Endothelial cell of umbilical vein (primary cell): ENCODE data around the gene TMEM47. TPM values are rescaled to one million over a fixed set of nuclear protein-coding genes. Genes with fewer than 3 reads are reported as not detected.

Source experiments
- BruUV-seq: library from RNA; stranded (reverse); fragments of 400-500 nt; replicated peaks from 2 replicates; lab custom pipeline; 2021; lab: Mats Ljungman, UMichigan
- CTCF ChIA-PET: fragments of 300-600, 350-600 bp; sonication (Branson Sonifier 250); formaldehyde crosslinking; loops from one replicate; lab custom pipeline; 2021; ENCODE audit warnings: antibody characterized with exemption, inconsistent platforms; lab: Charles Lee
- POLR2A ChIA-PET: fragments of 300-600, 350-600 bp; sonication (Branson Sonifier 250); formaldehyde crosslinking; loops from one replicate; lab custom pipeline; 2021; ENCODE audit warnings: antibody characterized with exemption, inconsistent platforms; lab: Charles Lee
- DNase-seq: peaks from one replicate; pipeline ENCODE4 v3.0.0-alpha.2; 2011; ENCODE audit warnings: low read depth, low spot score
- FAIRE-seq: peaks from 2 replicates; lab custom pipeline; 2011; peaks lifted over from hg19 to GRCh38; lab: Jason Lieb, UNC
- H2AFZ ChIP-seq: 2 replicates; pipeline ENCODE4 v1.6.0; 2012; ENCODE audit warnings: low read depth, low read length, control low read depth, inconsistent platforms
- H3K27ac ChIP-seq: 2 replicates; pipeline ENCODE4 v1.5.1; 2011; ENCODE audit warnings: low read depth, mild to moderate bottlenecking, control low read depth, low read length, moderate library complexity; ENCODE audit not compliant: insufficient read depth
- H3K27me3 ChIP-seq, 2 experiments: 2 replicates each; pipeline versions ENCODE4 v1.6.0 to v1.6.1; 2011; ENCODE audit warnings: low read length in 2 of 2, mixed read lengths in 1 of 2; ENCODE audit not compliant: control insufficient read depth in 2 of 2, insufficient read depth in 2 of 2
- H3K36me3 ChIP-seq, 2 experiments: 2 replicates in 1 of 2; 3 replicates in 1 of 2; pipeline ENCODE4 v1.5.1; 2011; ENCODE audit warnings: low read length in 2 of 2, mild to moderate bottlenecking in 1 of 2, moderate library complexity in 1 of 2; ENCODE audit not compliant: control insufficient read depth in 2 of 2, insufficient read depth in 2 of 2; ENCODE audit errors: extremely low read depth in 1 of 2
- H3K4me1 ChIP-seq: 3 replicates; pipeline ENCODE4 v1.5.1; 2011; ENCODE audit warnings: mild to moderate bottlenecking, low read length; ENCODE audit not compliant: control insufficient read depth, insufficient read depth; ENCODE audit errors: extremely low read depth
- H3K4me2 ChIP-seq: 2 replicates; pipeline ENCODE4 v1.6.1; 2011; ENCODE audit warnings: low read length, control low read depth, mixed read lengths; ENCODE audit not compliant: insufficient read depth
- H3K4me3 ChIP-seq, 3 experiments: fragments of 200-600 bp in 1 of 3; sonication (generic), shearing (Covaris generic) in 1 of 3; replicated peaks in 1 of 3; 2 replicates each; pipeline ENCODE4 v1.5.1; 2011 to 2016; ENCODE audit warnings: control low read depth in 3 of 3, low read length in 3 of 3, mild to moderate bottlenecking in 2 of 3, inconsistent platforms in 1 of 3, low read depth in 1 of 3, moderate library complexity in 1 of 3; ENCODE audit not compliant: insufficient read depth in 1 of 3
- H3K79me2 ChIP-seq: 2 replicates; pipeline ENCODE4 v1.6.0; 2012; ENCODE audit warnings: low read length, inconsistent platforms; ENCODE audit not compliant: control insufficient read depth, insufficient read depth
- H3K9ac ChIP-seq: replicated peaks from 2 replicates; pipeline ENCODE3; 2011; ENCODE audit warnings: low read length, control low read depth; ENCODE audit not compliant: insufficient read depth; ENCODE audit errors: extremely low read depth
- H3K9me1 ChIP-seq: replicated peaks from 3 replicates; pipeline ENCODE4 v1.6.0; 2011; ENCODE audit warnings: mild to moderate bottlenecking, low read length; ENCODE audit not compliant: control insufficient read depth, insufficient read depth; ENCODE audit errors: extremely low read depth
- H3K9me3 ChIP-seq: replicated peaks from 2 replicates; pipeline ENCODE4 v1.5.1; 2012; ENCODE audit warnings: low read length, inconsistent platforms; ENCODE audit not compliant: control insufficient read depth, insufficient read depth
- H4K20me1 ChIP-seq: replicated peaks from 2 replicates; pipeline ENCODE3; 2011; ENCODE audit warnings: mild to moderate bottlenecking, low read length; ENCODE audit not compliant: control insufficient read depth, insufficient read depth; ENCODE audit errors: extremely low read depth
- CTCF ChIP-seq, 2 donors: IDR thresholded peaks; 1 replicate in 1 of 2; 2 replicates in 1 of 2; pipeline ENCODE4 v1.5.1; 2011; ENCODE audit warnings: low read length in 2 of 2, mild to moderate bottlenecking in 2 of 2, moderate library complexity in 2 of 2, control low read depth in 1 of 2, inconsistent platforms in 1 of 2, low read depth in 1 of 2; ENCODE audit not compliant: insufficient read depth in 1 of 2; ENCODE audit errors: extremely low read depth in 1 of 2
- GATA2 ChIP-seq: IDR thresholded peaks from 2 replicates; pipeline ENCODE4 v1.7.0; 2011; ENCODE audit warnings: low read depth, mild to moderate bottlenecking, moderate library complexity, mixed read lengths, low read length; ENCODE audit not compliant: insufficient read length, insufficient read depth
- JUN ChIP-seq: IDR thresholded peaks from 2 replicates; pipeline ENCODE4 v1.6.1; 2011; ENCODE audit warnings: borderline replicate concordance, low read depth; ENCODE audit not compliant: insufficient read length, insufficient read depth
- MAX ChIP-seq: IDR thresholded peaks from 2 replicates; pipeline ENCODE4 v1.6.1; 2011; ENCODE audit not compliant: insufficient read depth, insufficient read length
- MYC ChIP-seq: IDR thresholded peaks from one replicate; pipeline ENCODE4 v1.6.1; 2011; ENCODE audit warnings: mild to moderate bottlenecking, low read depth, low read length
- POLR2A ChIP-seq: IDR thresholded peaks from 2 replicates; pipeline ENCODE4 v1.6.1; 2012; ENCODE audit warnings: low read depth, mild to moderate bottlenecking, control low read depth, low read length
- POLR2AphosphoS5 ChIP-seq: IDR thresholded peaks from 2 replicates; pipeline ENCODE4 v1.6.1; 2012; ENCODE audit warnings: low read depth, mild to moderate bottlenecking, control low read depth, low read length, moderate library complexity; ENCODE audit not compliant: insufficient read depth
- dilution Hi-C: fragments of 300-500 bp; cut with MboI; formaldehyde crosslinking; loops from one replicate; pipeline ENCODE4 v1.15.0; 2019; ENCODE audit warnings: low sequenced_read_pairs; ENCODE audit not compliant: extremely low pct_ligation_motif_present
- intact Hi-C: fragments of 100-400 bp; cut with micrococcal nuclease; formaldehyde crosslinking; loops from one replicate; pipeline ENCODE4 v1.10.0; 2022
- polyA plus RNA-seq, 4 experiments: library from polyadenylated mRNA; depleted of rRNA in 3 of 4; stranded (reverse) in 3 of 4; unstranded in 1 of 4; fragments of >200 nt; gene quantifications; 2 replicates each; pipeline versions ENCODE4 v1.2.1 to v1.2.3, GENCODE V29; 2011 to 2012; ENCODE audit warnings: missing spikeins in 1 of 4
- total RNA-seq: library from RNA; stranded (reverse); gene quantifications from 2 replicates; pipeline ENCODE4 v1.2.3, GENCODE V29; 2021

TMEM47 gene
- total and polyA plus RNA-seq, 2 donors (not counting 3 experiments of a cell fraction or from before 2014, with no cell fraction given) = 18.5 to 22.2 TPM

- no TSS peak for BruUV-seq
- Histone ChIP-seq H3K9me3 (no peaks in the 10 kb centered on the region), H4K20me1 (no peaks in the 10 kb centered on the region), H3K9me1 (no peaks in the 10 kb centered on the region), H3K9ac (no peak overlapping the region), H3K79me2 (no peaks in the 10 kb centered on the region), H3K27ac (no peak overlapping the region), H2AFZ (no peak overlapping the region), H3K4me2 (peak overlapping the region; percentile 51), H3K36me3 (no peaks in the 10 kb centered on the region), H3K4me3 (no peak overlapping the region), H3K4me1 (peaks cover 14% of the 10 kb centered on the region), H3K27me3 (no peaks in the 10 kb centered on the region)
- FAIRE-seq (no peak), DNase-seq (peak; percentile 53)
- intact Hi-C loops = no loop called here
- CTCF ChIA-PET = interaction anchor here (1.4 kb wide), 1 partner anchor 18 kb away, joined by 4 read pairs; no protein-coding TSS in a partner anchor
- POLR2A ChIA-PET = no interaction called here
- TF ChIP-seq POLR2A (no peak), GATA2 (no peak), MYC (no peak), CTCF (IDR thresholded peaks at IDR 0.05; ENCODE audit: extremely low read depth in 1 of 2, insufficient read depth in 1 of 2, low read depth in 1 of 2, low read length in 2 of 2) (no peak), JUN (no peak), POLR2AphosphoS5 (no peak), MAX (no peak)
- dilution Hi-C loops = no loop called here
Measured at GRCh38 chrX:34619920-34620319, 37.2 kb downstream of the TMEM47 start.
